HEK293 (cell line): ENCODE results near the gene SYNPR.

Experiments used
- CTCF ChIA-PET: fragments of 350-600 bp; formaldehyde crosslinking; extraction: SDS; loops from one replicate; lab custom pipeline; 2021; ENCODE audit warnings: antibody characterized with exemption; lab: Yijun Ruan, JAX
- POLR2A ChIA-PET: fragments of 300-600 bp; formaldehyde crosslinking; extraction: SDS; loops from one replicate; lab custom pipeline; 2020; ENCODE audit warnings: antibody characterized with exemption, inconsistent platforms; lab: Yijun Ruan, JAX
- H3K27ac ChIP-seq: fragments of 200-500 bp; sonication (Bioruptor generic); 2 replicates; pipeline ENCODE4 v1.5.1; 2014; ENCODE audit warnings: low read depth, low read length, control low read depth, inconsistent platforms; ENCODE audit errors: extremely low read depth
- H3K36me3 ChIP-seq, 2 experiments: fragments of 200-500 bp in 1 of 2; sonication (Bioruptor generic) in 1 of 2; 1 replicate in 1 of 2; 2 replicates in 1 of 2; pipeline ENCODE4 v1.5.1; 2014 to 2017; ENCODE audit warnings: inconsistent platforms in 2 of 2, low read length in 2 of 2; ENCODE audit not compliant: control insufficient read depth in 2 of 2, insufficient read depth in 1 of 2
- H3K4me1 ChIP-seq: fragments of 200-500 bp; sonication (Bioruptor generic); 2 replicates; pipeline ENCODE4 v1.5.1; 2014; ENCODE audit warnings: mild to moderate bottlenecking, low read length, inconsistent platforms; ENCODE audit not compliant: control insufficient read depth, insufficient read depth
- H3K4me3 ChIP-seq: 2 replicates; pipeline ENCODE4 v1.5.1; 2011; ENCODE audit warnings: low read depth, mild to moderate bottlenecking, control low read depth, low read length, moderate library complexity
- H3K9me3 ChIP-seq: fragments of 200-500 bp; sonication (Bioruptor generic); 2 replicates; pipeline ENCODE4 v1.5.1; 2014; ENCODE audit warnings: low read depth, low read length, inconsistent platforms; ENCODE audit not compliant: control insufficient read depth, insufficient read depth
- EGR2 ChIP-seq: fragments of 450-650 bp; formaldehyde crosslinking; IDR thresholded peaks from 2 replicates; pipeline ENCODE4 v1.5.1; 2016; ENCODE audit warnings: low read depth, missing biosample characterization, missing genetic modification characterization
- GLIS2 ChIP-seq: fragments of 450-650 bp; formaldehyde crosslinking; IDR thresholded peaks from 2 replicates; pipeline ENCODE4 v1.5.1; 2016; ENCODE audit warnings: missing biosample characterization, missing genetic modification characterization
- HIC1 ChIP-seq: fragments of 450-650 bp; formaldehyde crosslinking; IDR thresholded peaks from 2 replicates; pipeline ENCODE4 v1.5.1; 2016; ENCODE audit warnings: missing biosample characterization, missing genetic modification characterization
- HOXD13 ChIP-seq: sonication (generic); formaldehyde crosslinking; IDR thresholded peaks from 2 replicates; pipeline ENCODE4 v1.8.0; 2022; ENCODE audit warnings: missing genetic modification reagents, borderline replicate concordance
- IKZF3 ChIP-seq: fragments of 450-650 bp; IDR thresholded peaks from 2 replicates; pipeline ENCODE4 v1.5.0; 2018; ENCODE audit warnings: missing biosample characterization, mild to moderate bottlenecking, missing genetic modification characterization, moderate library complexity
- MZF1 ChIP-seq: fragments of 450-650 bp; formaldehyde crosslinking; IDR thresholded peaks from 2 replicates; pipeline ENCODE4 v1.5.1; 2017; ENCODE audit warnings: missing biosample characterization, missing genetic modification characterization, borderline replicate concordance
- OSR2 ChIP-seq: fragments of 450-650 bp; formaldehyde crosslinking; IDR thresholded peaks from 2 replicates; pipeline ENCODE4 v1.5.1; 2016; ENCODE audit warnings: missing biosample characterization, missing genetic modification characterization
- PBX3 ChIP-seq: sonication (generic); formaldehyde crosslinking; IDR thresholded peaks from 2 replicates; pipeline ENCODE4 v1.8.1; 2022; ENCODE audit warnings: mild to moderate bottlenecking, moderate library complexity, missing genetic modification reagents
- WT1 ChIP-seq: fragments of 450-650 bp; formaldehyde crosslinking; IDR thresholded peaks from 2 replicates; pipeline ENCODE4 v1.5.1; 2016; ENCODE audit warnings: missing biosample characterization, missing genetic modification characterization
- ZBTB48 ChIP-seq: fragments of 450-650 bp; formaldehyde crosslinking; IDR thresholded peaks from 2 replicates; pipeline ENCODE4 v1.5.1; 2016; ENCODE audit warnings: missing biosample characterization, missing genetic modification characterization
- ZNF112 ChIP-seq: fragments of 450-650 bp; formaldehyde crosslinking; IDR thresholded peaks from 2 replicates; pipeline ENCODE4 v1.5.0; 2017; ENCODE audit warnings: missing biosample characterization, missing genetic modification characterization
- ZNF114 ChIP-seq: fragments of 450-650 bp; formaldehyde crosslinking; IDR thresholded peaks from 2 replicates; pipeline ENCODE4 v1.5.0; 2017; ENCODE audit warnings: missing biosample characterization, missing genetic modification characterization
- ZNF169 ChIP-seq: fragments of 450-650 bp; formaldehyde crosslinking; IDR thresholded peaks from 2 replicates; pipeline ENCODE4 v1.5.1; 2016; ENCODE audit warnings: missing biosample characterization, missing genetic modification characterization
- ZNF221 ChIP-seq: fragments of 450-650 bp; formaldehyde crosslinking; IDR thresholded peaks from 2 replicates; pipeline ENCODE4 v1.5.1; 2017; ENCODE audit warnings: missing biosample characterization, missing genetic modification characterization, borderline replicate concordance
- ZNF23 ChIP-seq: fragments of 450-650 bp; formaldehyde crosslinking; IDR thresholded peaks from 2 replicates; pipeline ENCODE4 v1.5.1; 2016; ENCODE audit warnings: missing biosample characterization, missing genetic modification characterization, borderline replicate concordance
- ZNF26 ChIP-seq: fragments of 450-650 bp; formaldehyde crosslinking; IDR thresholded peaks from 2 replicates; pipeline ENCODE4 v1.5.1; 2016; ENCODE audit warnings: missing biosample characterization, missing genetic modification characterization
- ZNF341 ChIP-seq: fragments of 450-650 bp; formaldehyde crosslinking; IDR thresholded peaks from 2 replicates; pipeline ENCODE4; 2016; ENCODE audit warnings: low read depth, missing biosample characterization, missing genetic modification characterization
- ZNF404 ChIP-seq: fragments of 450-650 bp; formaldehyde crosslinking; IDR thresholded peaks from 2 replicates; pipeline ENCODE4 v1.5.1; 2017; ENCODE audit warnings: missing biosample characterization, missing genetic modification characterization
- ZNF426 ChIP-seq: fragments of 450-650 bp; formaldehyde crosslinking; IDR thresholded peaks from 2 replicates; pipeline ENCODE4 v1.5.1; 2017; ENCODE audit warnings: missing biosample characterization, missing genetic modification characterization, mild to moderate bottlenecking, inconsistent platforms, moderate library complexity
- ZNF473 ChIP-seq: fragments of 450-650 bp; formaldehyde crosslinking; IDR thresholded peaks from 2 replicates; pipeline ENCODE4 v1.5.1; 2017; ENCODE audit warnings: missing biosample characterization, missing genetic modification characterization
- ZNF530 ChIP-seq: fragments of 450-650 bp; formaldehyde crosslinking; IDR thresholded peaks from 2 replicates; pipeline ENCODE4 v1.5.1; 2016; ENCODE audit warnings: low read depth, missing biosample characterization, missing genetic modification characterization
- ZNF555 ChIP-seq: fragments of 450-650 bp; formaldehyde crosslinking; conservative IDR thresholded peaks from 2 replicates; pipeline ENCODE4 v1.5.1; 2017; ENCODE audit warnings: missing biosample characterization, mild to moderate bottlenecking, missing genetic modification characterization, inconsistent platforms
- ZNF585B ChIP-seq: fragments of 450-650 bp; formaldehyde crosslinking; IDR thresholded peaks from 2 replicates; pipeline ENCODE4 v1.5.1; 2016; ENCODE audit warnings: missing biosample characterization, missing genetic modification characterization
- ZNF610 ChIP-seq: fragments of 450-650 bp; formaldehyde crosslinking; IDR thresholded peaks from 2 replicates; pipeline ENCODE4 v1.5.1; 2016; ENCODE audit warnings: missing biosample characterization, missing genetic modification characterization, borderline replicate concordance
- ZNF645 ChIP-seq: fragments of 450-650 bp; formaldehyde crosslinking; IDR thresholded peaks from 2 replicates; pipeline ENCODE4; 2016; ENCODE audit warnings: missing biosample characterization, missing genetic modification characterization
- ZNF658 ChIP-seq: fragments of 450-650 bp; formaldehyde crosslinking; IDR thresholded peaks from 2 replicates; pipeline ENCODE4; 2016; ENCODE audit warnings: missing biosample characterization, missing genetic modification characterization
- ZNF664 ChIP-seq: fragments of 450-650 bp; formaldehyde crosslinking; IDR thresholded peaks from 2 replicates; pipeline ENCODE4 v1.5.1; 2016; ENCODE audit warnings: missing biosample characterization, missing genetic modification characterization
- ZNF704 ChIP-seq: fragments of 450-650 bp; formaldehyde crosslinking; IDR thresholded peaks from 2 replicates; pipeline ENCODE4 v1.5.1; 2016; ENCODE audit warnings: missing biosample characterization, missing genetic modification characterization

SYNPR gene

GRCh38 chr3:63479661-63480035 is 201.5 kb downstream of the SYNPR start:
- no peak for TF ChIP-seq ZNF555
- no peak for TF ChIP-seq PBX3 (CRISPR knock-in tag)
- TF ChIP-seq HIC1 (tag by site-specific recombination) = no peak
- TF ChIP-seq ZNF112 = no peak
- TF ChIP-seq ZNF610 (tag by site-specific recombination) = no peak
- TF ChIP-seq ZNF658 (tag by site-specific recombination) = no peak
- TF ChIP-seq IKZF3 (tag by site-specific recombination) = no peak
- no peak for TF ChIP-seq ZNF341 (tag by site-specific recombination)
- no peak for TF ChIP-seq ZNF704 (tag by site-specific recombination)
- no peak for TF ChIP-seq ZNF221 (tag by site-specific recombination)
- TF ChIP-seq HOXD13 (CRISPR knock-in tag) = no peak
- no peak for TF ChIP-seq ZNF426 (tag by site-specific recombination)
- Histone ChIP-seq H3K27ac (no peak overlapping the region), H3K4me1 (no peaks in the 10 kb centered on the region), H3K9me3 (no peaks in the 10 kb centered on the region), H3K4me3 (no peak overlapping the region), H3K36me3 (no peaks in the 10 kb centered on the region)
- ChIA-PET CTCF (interaction anchor here (0.6 kb wide), 1 partner anchor 39 kb away, joined by 3 read pairs; no protein-coding TSS in a partner anchor), POLR2A (no interaction called here)

- POLR2A ChIA-PET = no interaction called here
- no peak overlapping the region for H3K4me3 ChIP-seq
Measured at GRCh38 chr3:63481627-63482026, 203.5 kb downstream of the SYNPR start.

More at GRCh38 chr3:63481627-63482026, 203.5 kb downstream of the SYNPR start:
- CTCF ChIA-PET = interaction anchor here (0.7 kb wide), 1 partner anchor 370 kb away, joined by 3 read pairs; no protein-coding TSS in a partner anchor
- Histone ChIP-seq H3K36me3 (no peaks in the 10 kb centered on the region), H3K27ac (no peak overlapping the region), H3K9me3 (no peaks in the 10 kb centered on the region), H3K4me1 (no peaks in the 10 kb centered on the region)
- TF ChIP-seq ZNF704 (tag by site-specific recombination) (no peak), ZNF610 (tag by site-specific recombination) (no peak), ZNF473 (tag by site-specific recombination) (no peak), ZNF664 (tag by site-specific recombination) (no peak), EGR2 (tag by site-specific recombination) (no peak), ZNF530 (tag by site-specific recombination) (no peak), ZNF23 (tag by site-specific recombination) (no peak), ZNF404 (tag by site-specific recombination) (no peak), ZNF645 (tag by site-specific recombination) (no peak), OSR2 (tag by site-specific recombination) (no peak), GLIS2 (tag by site-specific recombination) (no peak), ZNF26 (tag by site-specific recombination) (no peak), ZNF585B (tag by site-specific recombination) (no peak), ZNF169 (tag by site-specific recombination) (no peak), HOXD13 (CRISPR knock-in tag) (no peak), WT1 (no peak), ZNF114 (tag by site-specific recombination) (no peak), MZF1 (tag by site-specific recombination) (no peak), ZBTB48 (no peak)
